ENCODE results near the gene RNF225. TPM values are rescaled to one million over a fixed set of nuclear protein-coding genes. Genes with fewer than 3 reads are reported as not detected.

The RNF225 gene
- total RNA-seq, 1 experiment from 2014 or later, result 1.8 TPM

- TF ChIP-seq ATF1 (CRISPR knock-in tag; IDR thresholded peaks at IDR 0.05) (0 out of 2 replicates have a peak, but pooled peaks have one; percentile 33), MYBL2 (CRISPR knock-in tag; IDR thresholded peaks at IDR 0.05) (peak; percentile 29; the same call in 1 of the 2 replicates), E2F5 (CRISPR knock-in tag; IDR thresholded peaks at IDR 0.05) (peak; percentile 98), NR2C2 (CRISPR knock-in tag; IDR thresholded peaks at IDR 0.05) (no peak), IRF2 (CRISPR knock-in tag; IDR thresholded peaks at IDR 0.05; ENCODE audit: borderline replicate concordance, low read depth) (no peak), NR3C1 (CRISPR knock-in tag; conservative IDR thresholded peaks at IDR 0.05; ENCODE audit: low read depth) (no peak), PRRX2 (CRISPR knock-in tag; IDR thresholded peaks at IDR 0.05) (no peak), ATF6 (CRISPR knock-in tag; IDR thresholded peaks at IDR 0.05) (no peak), ZBTB21 (CRISPR knock-in tag; IDR thresholded peaks at IDR 0.05; ENCODE audit: borderline replicate concordance) (0 out of 2 replicates have a peak, but pooled peaks have one; percentile 52), TCF7 (CRISPR knock-in tag; IDR thresholded peaks at IDR 0.05; ENCODE audit: low read depth) (no peak; the same call in 1 of the 2 replicates), CDX4 (CRISPR knock-in tag; IDR thresholded peaks at IDR 0.05; ENCODE audit: borderline replicate concordance) (no peak), PREB (CRISPR knock-in tag; IDR thresholded peaks at IDR 0.05; ENCODE audit: borderline replicate concordance) (no peak), SMAD4 (CRISPR knock-in tag; IDR thresholded peaks at IDR 0.05) (no peak), TEAD1 (CRISPR knock-in tag; IDR thresholded peaks at IDR 0.05) (no peak), USF1 (CRISPR knock-in tag; IDR thresholded peaks at IDR 0.05) (no peak; the same call in 1 of the 2 replicates), ETV6 (CRISPR knock-in tag; IDR thresholded peaks at IDR 0.05) (0 out of 2 replicates have a peak, but pooled peaks have one; percentile 40), HMGXB4 (CRISPR knock-in tag; IDR thresholded peaks at IDR 0.05) (no peak), NR1H2 (CRISPR knock-in tag; IDR thresholded peaks at IDR 0.05) (no peak), E2F4 (CRISPR knock-in tag; IDR thresholded peaks at IDR 0.05; ENCODE audit: borderline replicate concordance, low read depth) (no peak), ZNF396 (CRISPR knock-in tag; IDR thresholded peaks at IDR 0.05; ENCODE audit: borderline replicate concordance) (no peak), STAT6 (CRISPR knock-in tag; conservative IDR thresholded peaks at IDR 0.05; ENCODE audit: low read depth) (no peak), TEAD4 (CRISPR knock-in tag; IDR thresholded peaks at IDR 0.05) (no peak), MXD4 (CRISPR knock-in tag; IDR thresholded peaks at IDR 0.05; ENCODE audit: borderline replicate concordance) (no peak), CREM (CRISPR knock-in tag; IDR thresholded peaks at IDR 0.05) (peak; percentile 91), ZNF263 (CRISPR knock-in tag; IDR thresholded peaks at IDR 0.05; ENCODE audit: low read depth) (no peak), RORB (CRISPR knock-in tag; IDR thresholded peaks at IDR 0.05) (no peak), ZNF423 (CRISPR knock-in tag; IDR thresholded peaks at IDR 0.05) (no peak)
Measured at GRCh38 chr19:58400916-58401839, 5.7 kb downstream of the RNF225 start (continued).
